ENCODE data around the gene MEG3.

MEG3 gene

DNA sequence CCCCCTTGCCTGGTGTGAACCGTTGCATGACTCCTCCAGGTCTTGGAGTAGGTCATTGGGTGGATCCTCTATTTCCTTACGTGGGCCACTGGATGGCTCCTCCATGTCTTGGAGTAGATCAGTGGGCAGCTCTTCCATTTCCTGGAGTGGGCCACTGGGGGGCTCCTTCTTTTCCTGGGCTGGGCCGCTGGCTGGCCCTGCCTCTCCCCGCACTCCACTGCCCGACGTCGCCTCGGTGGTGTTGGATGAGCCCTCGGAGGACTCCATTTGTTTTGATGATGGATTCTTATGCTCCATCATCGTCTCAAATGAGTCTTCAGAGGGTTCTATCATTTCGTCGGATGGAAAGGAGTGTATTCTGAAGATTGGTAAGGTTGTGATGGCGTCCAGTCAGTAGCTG is 58.5 kb downstream of the MEG3 start:
- no peak for DNase-seq

DNA sequence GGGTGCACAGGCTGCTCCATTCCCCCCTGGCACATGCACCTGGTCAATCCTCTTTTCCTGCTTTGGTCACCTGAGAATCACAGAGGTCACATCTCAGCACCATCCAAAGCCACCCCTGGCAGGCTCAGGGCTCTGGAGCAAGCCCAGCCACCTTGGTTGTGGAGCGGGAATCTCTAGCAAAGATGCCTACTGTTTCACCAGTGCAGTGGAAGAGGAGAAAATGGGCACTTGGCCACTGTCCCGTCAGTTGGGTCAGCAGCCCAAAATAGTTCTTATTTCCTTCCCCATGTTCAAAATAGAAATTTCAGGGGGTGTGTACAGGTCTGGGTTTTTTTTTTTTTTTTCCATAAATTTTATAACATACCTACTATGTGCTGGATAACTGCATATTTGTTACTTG is 59.3 kb downstream of the MEG3 start:
- DNase-seq, result no peak

DNA sequence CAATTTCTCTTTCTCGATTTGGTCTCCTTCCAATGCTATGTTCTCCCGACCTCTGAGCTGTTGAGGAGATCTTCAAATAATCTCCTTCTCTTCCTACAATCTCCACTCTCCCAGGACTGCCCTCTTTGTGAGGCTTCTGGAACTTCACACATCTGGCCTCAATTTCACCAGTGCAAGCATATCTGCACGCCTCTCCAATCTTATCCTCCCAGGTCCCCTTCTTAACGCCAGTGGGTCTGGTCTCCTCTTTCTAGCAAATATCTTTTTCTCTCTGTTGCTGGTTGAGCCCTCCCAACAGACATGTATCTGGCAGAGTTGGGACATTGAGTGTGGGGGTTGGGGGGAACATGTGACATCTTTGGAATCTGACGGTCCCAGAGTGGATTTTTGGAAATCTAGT is 59.7 kb downstream of the MEG3 start:
- DNase-seq, result no peak

DNA sequence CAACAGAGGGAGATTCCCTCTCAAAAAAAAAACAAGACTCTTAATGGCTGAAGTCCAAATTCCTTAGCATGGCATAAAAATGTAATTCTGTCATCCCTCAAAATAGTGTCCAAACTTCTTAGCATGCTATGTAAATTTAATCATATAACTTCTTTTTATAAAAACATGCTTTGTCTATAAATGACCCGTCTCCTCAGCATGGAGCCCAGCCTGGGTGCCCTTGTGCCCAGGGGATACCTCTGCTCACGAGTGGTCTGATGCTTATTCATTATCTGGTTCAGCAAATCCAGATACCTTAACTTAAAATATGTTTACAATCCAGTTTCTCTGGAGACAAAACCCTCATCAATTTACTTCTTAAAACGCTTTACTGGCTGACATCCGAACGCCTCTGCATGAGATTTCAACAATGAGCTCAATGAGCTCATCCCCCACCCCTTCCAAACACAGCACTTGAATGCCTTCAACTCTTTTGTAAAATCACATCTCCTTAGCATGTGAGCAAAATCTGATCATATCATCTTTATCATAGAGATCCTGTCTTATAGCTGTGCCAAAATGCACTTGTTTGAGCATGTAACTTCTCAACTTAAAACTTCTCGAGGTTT is 61.9 kb downstream of the MEG3 start:
- DNase-seq, result no peak

DNA sequence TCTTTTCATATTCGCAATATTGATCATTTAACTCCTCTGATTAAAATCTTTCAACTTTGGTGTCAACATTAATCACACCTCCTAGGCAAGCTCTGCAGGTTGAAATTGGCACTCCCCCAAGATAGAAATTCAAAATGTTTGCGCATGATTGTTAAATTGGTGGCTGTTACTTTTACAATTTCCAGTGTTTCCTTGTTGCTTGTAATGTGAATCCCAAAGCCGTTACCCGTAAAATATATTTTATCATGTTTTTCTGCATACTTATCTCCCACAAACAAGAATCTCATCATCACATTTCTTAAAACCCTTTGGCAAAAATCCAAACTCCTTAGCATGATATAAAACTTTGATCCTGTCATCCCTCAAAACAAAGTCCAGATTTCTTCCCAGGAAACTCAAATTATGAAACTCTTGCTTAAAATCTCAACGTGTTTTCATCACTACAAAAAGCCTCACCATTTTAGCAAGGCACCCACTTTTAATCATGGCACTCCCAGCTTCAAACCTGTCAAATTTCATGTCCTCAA is 62.9 kb downstream of the MEG3 start:
- DNase-seq, result no peak

DNA sequence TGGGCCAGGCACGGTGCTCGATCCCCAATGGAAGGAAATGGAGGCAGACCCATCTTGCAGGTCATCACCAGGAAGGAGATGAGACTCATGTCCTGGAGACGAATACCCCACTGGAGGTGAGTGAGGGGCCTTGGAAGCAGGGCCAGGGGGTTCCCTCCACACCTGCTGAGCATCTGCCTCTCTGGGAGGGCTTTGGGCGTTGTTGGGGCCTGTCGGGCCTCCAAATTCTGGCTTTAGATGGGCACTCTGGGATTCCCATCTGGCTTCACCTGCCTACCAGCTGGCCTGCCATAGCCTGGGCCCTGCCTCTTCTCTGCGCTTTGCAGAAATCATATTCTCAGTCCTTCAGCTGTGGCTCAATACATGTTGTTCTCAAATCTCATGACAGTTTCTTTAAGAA is 63.7 kb downstream of the MEG3 start:
- no peak for DNase-seq

DNA sequence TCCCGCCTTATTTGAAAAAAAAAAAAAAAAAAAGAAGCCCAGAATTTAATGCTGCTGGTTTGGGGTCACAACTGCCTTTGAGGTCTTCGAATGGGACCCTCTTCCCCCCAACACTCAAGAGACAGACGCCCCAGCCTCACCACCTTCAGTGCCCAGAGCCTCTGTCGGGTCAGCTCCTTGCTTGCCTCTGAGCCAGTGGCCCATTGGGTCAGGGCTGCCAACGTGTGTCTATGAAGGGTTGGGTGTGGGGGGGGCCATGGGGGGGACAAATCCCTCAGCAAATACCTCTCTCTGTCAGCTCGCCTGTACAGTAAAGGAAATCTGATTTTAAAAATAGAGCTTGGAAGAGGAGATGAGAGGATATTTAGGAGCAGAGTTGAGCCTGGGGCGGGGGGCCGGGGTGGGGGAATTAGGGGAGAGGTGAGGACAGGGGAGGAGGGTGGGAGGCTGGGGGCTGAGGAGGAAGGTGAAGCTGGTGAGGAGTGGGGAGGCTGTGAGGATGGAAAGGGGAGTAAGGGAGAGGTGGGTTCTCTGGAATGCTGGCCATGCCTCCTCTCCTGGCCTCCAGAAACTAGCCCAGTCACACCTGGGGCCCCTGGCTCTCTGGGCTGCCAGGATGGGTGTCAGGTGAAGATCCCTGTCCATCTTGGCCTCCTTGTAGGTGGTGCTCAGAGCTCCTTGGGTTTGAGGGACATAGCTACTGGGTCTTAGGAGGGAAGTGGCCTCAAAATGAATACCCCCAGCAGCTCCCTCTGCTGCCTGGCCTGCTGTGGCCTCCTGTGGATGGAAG is 64.3 kb downstream of the MEG3 start:
- DNase-seq, result no peak

DNA sequence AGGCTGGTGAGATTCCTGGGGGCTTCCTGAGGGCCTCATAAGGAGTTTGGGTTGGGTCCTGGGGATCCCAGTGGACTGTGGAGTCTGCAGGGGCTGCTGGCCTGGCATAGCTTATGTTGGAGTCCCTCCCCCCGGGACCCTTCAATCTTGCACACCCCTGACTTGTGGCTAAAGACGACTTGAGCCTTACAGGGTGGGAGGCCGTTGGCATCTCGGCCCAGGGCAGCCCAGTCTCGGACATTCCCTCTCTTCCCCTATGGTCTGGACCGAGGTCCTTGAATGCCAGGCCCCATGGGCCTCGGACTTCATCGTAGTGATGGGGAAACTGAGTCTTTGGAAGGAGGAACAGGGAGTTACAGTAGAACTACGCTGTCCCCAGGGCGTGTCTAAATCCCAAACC is 65.1 kb downstream of the MEG3 start:
- DNase-seq, result no peak

DNA sequence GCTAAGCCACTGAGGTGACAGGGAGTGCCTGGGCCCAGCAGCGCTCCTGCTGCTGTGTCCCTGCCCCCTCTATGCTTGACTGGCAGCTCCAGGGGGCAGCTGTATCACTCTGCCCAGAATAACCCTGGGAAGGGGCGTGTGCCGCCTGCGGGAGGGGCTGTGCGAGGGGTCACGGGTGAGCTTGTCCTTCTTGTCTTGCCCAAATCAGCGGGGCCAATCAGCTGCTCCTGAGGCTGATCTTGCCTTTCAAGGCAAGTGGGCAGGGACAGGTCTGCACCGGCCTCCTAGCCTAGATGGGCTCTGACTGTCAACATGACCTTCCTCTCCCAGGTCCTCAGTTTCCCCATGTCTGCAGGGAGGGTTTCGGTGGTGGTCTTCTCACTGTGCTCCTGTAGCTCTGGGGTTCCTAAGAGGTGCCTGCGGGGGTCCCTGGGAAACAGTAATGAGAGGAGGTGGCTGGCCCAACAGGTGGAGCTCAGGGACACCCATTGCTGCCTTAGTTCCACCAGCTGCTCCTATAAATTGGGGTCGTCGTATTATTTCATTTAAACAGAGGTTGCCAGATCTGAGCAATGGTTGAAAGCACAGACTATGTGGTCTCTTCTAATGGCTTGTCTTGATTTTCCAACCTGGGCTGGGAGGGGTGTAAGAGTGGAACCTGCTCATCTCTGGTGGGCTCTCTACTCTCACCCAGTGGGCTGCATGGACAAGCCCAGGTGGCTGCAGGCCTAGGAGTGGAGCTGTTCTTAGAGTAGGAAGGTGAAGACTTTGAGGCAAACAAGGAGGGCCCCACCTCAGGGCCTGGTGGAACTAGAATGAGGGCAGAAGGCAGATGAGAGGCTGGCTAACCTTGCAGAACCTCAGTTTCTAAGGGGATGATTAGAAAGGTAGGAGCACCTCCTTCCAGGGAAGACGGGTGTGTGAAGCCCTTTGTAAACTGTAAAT is 65.9 kb downstream of the MEG3 start:
- no peak for DNase-seq

DNA sequence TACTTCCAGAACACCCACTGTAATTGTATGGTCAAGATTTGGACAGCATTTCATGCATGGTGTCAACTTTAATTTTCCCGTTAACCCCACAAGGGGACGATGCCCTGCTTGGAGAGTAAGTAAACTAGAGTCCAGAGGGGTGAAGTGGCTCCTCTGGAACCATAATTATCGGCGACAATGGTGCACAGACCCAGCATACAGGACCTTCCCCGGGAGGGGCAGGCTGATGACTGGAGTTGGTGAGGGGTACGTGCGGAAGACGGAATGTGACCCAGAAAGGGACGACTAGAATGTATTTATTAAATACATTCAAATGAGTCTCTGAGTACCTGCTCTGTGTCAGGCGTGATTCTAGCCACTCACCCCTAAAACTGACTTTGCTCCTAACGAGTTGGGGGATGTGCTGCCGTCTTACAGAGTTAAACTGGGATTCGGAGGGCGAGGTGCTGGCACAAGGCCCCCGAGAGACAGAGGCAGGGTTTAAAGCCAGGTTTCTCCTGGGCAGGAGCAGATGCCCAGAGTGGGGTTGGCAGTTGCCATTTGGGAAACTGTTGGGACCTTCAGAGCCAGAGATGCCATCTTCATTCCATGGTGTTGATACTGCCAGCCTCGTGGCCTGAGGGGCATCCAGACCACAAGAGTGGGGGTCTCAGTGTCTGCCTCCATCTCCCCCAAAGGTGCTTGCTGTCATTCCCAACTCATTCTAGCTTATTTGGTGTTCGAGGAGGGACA is 66.7 kb downstream of the MEG3 start:
- DNase-seq, result no peak

DNA sequence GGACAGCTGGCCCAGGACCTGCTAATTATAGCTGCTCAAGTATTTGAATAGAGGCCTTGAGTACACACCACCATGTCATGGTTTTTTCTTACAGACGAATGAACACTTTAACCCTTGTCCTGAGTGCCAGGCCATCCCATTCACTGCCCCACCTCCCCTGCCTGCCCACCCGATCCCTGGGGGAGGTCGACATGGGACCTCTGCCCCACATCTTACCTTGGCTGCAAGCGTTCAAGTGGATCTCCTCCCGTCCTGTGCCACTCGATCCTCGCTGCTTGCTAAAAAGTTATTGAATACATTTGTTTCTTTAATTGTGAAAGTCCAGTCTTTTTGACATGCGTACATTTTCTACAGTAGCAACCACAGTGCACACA is 67.3 kb downstream of the MEG3 start:
- DNase-seq, result no peak

DNA sequence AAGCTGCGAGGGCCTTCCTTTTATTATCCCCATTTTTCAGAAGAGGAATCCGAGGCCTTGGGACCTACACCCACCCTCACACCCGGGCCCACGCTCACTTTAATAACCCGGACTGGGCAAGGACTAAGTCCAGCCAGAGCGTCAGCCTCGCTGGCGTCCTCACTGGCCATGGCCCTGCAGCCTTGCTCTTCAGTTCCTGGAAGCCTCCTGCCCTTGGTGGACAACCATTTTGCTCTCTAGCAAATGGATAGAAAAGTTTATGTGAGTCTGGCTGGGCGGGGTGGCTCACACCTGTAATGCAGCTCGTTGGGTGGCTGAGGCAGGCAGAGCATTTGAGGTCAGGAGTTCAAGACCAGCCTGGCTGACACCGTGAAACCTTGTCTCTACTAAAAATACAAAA is 67.8 kb downstream of the MEG3 start:
- DNase-seq, result no peak

DNA sequence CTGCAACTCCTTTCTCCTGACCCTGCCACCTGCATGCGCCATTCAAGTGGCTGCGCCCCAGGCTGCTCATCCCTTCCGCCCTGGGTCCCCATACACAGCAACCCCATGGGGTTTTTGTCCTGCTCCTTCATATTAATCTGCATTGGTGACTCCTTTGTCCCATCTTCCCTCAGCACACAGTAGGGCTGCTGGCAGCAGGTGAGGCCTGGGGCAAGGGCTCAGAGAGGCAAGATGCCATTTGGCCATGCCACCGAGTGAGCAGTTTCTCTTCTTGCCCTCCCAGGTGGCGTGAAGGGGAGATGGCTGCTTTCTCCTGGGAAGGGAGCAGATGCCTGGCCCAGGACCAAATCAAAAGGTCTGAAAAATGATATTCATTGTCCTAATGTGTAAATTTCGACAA is 68.5 kb downstream of the MEG3 start:
- no peak for DNase-seq

DNA sequence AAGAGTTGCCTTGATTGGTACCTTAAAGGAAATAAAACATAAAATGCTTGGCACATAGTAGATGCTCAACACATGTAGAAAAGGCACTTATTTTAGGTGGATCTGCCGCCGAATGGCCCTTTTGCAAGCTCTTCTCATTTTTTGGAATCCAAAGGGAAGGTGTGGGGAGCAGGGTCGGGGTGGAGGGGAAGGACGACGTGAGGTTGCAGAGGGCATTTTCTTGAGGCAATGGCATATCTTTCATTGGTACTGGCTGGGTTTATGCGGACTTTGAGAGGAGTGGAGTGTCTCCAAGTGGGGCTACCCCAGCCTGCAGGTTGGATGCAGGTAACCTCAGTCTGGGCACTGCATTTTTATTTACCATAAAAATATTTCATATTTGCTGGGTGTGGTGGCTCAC is 69.5 kb downstream of the MEG3 start:
- no peak for DNase-seq

DNA sequence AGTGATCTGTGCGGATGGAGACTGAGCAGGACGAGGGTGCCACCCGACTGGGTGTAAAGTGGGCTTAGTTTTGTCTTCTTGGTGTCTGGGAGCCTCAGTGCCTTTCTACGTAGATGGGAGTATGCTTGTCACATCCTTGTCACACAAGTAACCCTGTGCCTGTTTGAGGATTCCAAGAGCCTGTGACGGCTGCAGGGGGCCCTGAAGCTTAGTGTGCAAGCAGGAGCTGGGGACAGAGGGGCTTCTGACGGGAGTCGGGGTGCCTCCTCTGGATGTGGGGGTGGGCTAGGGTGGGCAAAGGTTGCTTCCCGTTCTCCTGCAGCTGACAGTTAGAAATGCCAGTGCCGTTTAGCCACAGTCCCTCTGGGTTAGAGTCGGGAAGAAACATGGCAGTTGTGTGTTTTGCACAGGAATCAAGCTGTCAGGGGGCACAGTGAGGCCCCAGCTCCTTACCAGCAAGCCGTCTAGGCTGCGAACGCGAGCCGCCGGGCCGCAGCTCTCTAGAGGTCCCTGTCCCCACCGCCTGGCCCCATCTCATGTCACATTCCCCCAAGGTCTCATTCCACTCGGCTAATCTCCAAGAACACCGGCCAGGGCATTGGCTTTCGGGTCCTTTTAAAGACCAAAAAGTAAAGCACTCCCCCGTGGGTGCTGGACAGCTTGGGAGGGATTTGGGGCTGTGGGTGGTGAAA is 70.6 kb downstream of the MEG3 start:
- no peak for DNase-seq

DNA sequence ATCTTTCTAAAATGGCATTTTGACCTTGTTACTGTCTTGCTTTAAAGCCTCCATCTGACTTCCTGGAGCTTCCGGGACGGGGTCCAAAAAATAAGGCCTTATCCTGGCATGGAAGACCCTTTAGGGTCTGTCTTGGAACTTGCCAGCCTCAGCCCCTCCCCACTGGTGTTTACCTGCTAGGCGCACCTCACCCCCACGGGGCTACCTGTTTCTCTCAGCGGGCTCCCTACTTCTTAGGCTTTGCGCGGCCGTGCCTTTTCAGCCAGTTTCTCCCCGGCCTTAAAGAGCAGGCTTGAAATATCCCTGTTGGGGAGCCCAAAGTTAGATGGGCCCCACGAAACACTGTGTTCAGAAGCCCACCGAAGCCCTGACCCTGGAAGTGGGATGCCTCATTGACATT is 72.5 kb downstream of the MEG3 start:
- no peak for DNase-seq

DNA sequence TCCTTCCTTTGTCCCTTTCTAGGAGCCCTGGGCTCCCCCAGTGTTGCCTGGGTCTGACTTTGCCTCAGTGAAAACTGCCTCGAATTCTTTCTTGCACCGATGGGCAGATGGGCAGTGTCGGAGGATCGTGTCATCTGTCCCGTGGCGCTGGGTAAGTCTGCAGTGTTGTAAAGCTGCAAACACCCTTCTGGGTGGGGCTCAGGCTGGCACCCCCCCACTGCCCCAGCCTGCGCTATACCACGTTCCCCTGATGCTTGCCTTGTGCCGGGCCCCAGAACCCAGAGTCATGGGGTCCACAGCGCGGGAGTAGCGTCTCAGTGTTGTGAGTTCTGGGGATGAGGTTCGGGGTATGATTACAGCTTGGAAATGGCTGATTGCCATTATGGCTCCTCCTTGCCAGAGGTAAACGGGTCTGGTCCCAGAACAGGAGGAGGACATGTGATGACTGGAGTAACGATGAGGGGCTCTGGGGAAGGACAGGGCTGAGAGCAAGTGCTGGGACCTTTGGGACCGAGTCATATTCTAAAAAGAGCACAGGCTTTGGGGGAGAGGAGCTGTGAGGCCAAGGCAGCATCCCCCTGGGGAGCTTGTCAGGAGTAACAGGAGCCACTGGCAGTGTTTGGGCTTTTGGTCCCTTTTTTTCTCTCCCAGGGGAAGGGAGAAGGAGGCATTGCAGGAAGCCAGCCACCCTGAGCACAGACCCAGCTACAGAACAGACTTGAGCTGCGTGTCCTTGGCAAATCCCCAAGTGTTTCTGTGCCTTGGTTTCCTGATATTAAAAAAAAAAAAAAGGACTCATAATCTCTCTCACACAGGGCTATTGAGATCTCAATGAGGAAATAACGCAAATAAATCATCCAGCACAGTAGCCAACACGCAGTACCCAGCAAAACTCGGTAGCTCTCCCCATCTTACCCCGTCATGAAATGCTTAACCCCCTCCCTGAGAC is 73.3 kb downstream of the MEG3 start:
- no peak for DNase-seq

DNA sequence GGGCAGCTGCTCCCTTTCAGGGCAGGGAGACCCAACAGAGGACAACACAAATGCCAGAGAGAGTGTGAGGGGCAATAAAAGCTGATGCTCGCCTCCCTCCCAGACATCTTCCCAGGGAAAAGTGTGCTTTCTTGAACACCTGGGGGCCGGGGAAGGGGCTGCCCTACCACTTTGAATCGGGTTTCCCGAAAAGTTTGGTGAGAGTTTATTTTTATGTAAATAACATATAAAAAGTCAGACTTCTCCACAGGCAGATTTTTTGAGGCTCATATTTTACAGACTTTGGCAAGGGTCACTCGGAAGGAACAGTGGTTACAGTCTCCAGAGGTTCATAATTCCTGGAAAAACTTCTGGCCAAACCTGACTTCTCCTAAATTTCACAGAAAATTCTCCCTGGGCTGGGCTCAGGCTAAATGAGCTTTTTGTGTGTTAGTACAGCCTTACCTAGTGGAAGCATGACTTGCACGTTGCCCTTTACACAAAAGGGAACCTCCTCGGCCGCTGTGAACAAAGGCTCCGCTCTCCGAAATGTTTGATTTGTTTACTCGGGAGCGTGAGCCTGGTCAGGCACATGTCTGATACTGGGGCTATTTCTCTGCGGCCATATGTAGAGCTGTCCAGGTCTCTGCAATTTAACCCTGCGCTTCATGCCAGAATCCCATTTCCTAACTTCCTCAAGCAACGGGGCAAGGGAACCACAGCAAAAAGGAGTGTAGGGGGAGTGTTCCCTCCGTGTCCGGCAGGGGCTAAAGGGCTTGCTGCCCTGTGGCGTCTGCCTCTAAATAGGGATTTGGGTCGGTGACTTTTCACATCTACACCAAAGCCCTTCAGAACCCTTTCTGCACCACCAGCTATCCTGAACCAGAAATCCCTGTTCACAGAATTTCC is 74.2 kb downstream of the MEG3 start:
- no peak for DNase-seq

DNA sequence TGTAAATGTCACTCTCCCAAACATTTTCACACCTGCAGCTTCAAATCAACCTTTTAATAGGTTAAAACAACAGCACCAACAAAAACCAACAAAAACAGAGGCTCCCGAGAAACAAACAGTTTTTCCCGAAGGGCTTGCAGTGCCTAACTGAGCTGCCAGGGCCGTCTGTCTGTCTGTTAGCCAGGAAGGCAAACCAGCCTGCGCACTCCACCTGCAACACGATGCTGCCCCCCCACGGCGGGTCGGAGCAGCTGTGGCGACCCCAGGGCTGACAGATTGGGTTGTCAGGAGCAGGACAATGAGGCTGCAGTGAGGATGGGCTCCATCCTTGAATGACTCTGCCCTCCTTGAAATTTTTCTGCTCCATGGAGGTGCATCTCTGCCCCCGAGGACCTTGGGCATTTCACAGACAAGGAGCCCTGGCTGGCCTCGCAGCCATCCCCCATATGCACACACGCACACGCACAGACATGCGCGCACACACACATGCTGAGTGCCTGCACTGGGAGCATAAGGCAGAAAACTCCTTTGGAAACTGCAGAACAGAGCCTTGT is 75.0 kb downstream of the MEG3 start:
- no peak for DNase-seq
